ENCODE results near the gene CAMTA2. TPM values are rescaled to one million over a fixed set of nuclear protein-coding genes. Genes with fewer than 3 reads are reported as not detected.

Gene CAMTA2
- total and polyA plus RNA-seq, 9 of the 15 experiments (the other 6 are each of a cell fraction or from before 2014, with no cell fraction given): 0.24 to 25.1 (median 6.3) TPM

DNA sequence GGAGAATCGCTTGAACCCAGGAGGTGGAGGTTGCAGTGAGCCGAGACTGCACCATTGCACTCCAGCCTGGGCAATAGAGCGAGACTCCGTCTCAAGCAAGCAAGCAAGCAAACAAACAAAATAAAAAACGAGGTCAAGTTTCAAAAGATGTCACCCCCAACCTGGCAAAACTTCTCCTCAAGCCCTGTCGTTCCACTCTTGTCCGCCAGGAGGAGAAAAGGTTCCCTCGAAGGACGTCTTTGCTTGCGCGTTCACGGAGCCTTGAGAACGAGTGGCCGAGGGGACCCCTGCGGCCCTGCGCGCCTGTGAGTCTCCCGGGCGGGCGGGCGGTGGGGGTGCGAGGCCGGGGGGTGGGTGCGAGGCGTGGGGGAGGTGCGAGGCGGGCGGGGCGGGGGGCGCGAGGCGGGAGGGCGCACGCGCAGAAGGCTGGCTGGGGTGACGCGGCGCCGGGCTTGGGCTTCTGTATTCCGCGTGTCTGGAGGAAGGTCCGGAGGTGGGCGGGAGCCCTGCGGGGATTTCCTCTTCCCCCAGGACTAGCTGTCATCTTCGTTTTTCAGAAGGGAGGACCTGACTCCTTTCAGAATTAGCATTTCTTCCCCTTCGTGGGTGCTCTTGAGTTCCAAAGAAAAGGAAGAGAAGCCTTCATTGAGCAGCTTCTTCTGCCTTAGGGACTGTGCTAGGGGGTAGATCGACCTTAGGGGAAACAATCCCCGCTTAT, 44.0 kb upstream of the CAMTA2 start:
- ChIA-PET CTCF (ENCODE audit: low intra/inter-chr PET ratio) (interaction anchor here (0.9 kb wide), 1 partner anchor 31 kb away, joined by 5 read pairs; no protein-coding TSS in a partner anchor), POLR2A (interaction anchor here (0.6 to 0.7 kb wide), 4 partner anchors 12 to 269 kb away, joined by 3 read pairs; partner anchors contain the start of genes RNF167 and SLC25A11)
- no peaks in the 10 kb centered on the region for H3K9me1 ChIP-seq (ENCODE audit: control insufficient read depth, insufficient read depth, low read length)
- peak overlapping the region; percentile 69 for H3K4me2 ChIP-seq (ENCODE audit: insufficient read depth, low read length)
- H3K4me3 ChIP-seq: peak overlapping the region; percentile 23; the same call in 1 of the 2 replicates
- FAIRE-seq (peak; percentile 96), DNase-seq (ENCODE audit: extremely low read depth in 1 of 4, low spot score in 3 of 4) (peak; percentile 79 to 87 (median 85)), ATAC-seq (peak; percentile 90)
- intact Hi-C loops (cut with micrococcal nuclease) (no loop called here), in situ Hi-C loops (cut with MboI) (no loop called here)
- peaks cover 0 to 6% of the 10 kb centered on the region in 2 experiments; a peak in 3 of 5 replicates for H3K4me1 ChIP-seq (replicated peaks in 1 of 2; ENCODE audit: control insufficient read depth in 2 of 2, insufficient read depth in 2 of 2, low read length in 2 of 2)
- H3K27me3 ChIP-seq (ENCODE audit: control insufficient read depth in 2 of 2, insufficient read depth in 2 of 2, low read length in 2 of 2): no peaks in the 10 kb centered on the region; a peak in 1 of 5 replicates
- no peaks in the 10 kb centered on the region for H4K20me1 ChIP-seq (replicated peaks; ENCODE audit: control insufficient read depth, insufficient read depth, low read length)
- no peaks in the 10 kb centered on the region for H3K36me3 ChIP-seq (ENCODE audit: control insufficient read depth, insufficient read depth, low read length)
- peak overlapping the region; percentile 97 for H2AFZ ChIP-seq (ENCODE audit: low read depth, low read length)
- peak overlapping the region in 1 of 2 experiments; percentile 46; a peak in 3 of 4 replicates for H3K9ac ChIP-seq (ENCODE audit: insufficient read depth in 1 of 2, low read depth in 2 of 2, low read length in 2 of 2)
- no peaks in the 10 kb centered on the region for H3K79me2 ChIP-seq (ENCODE audit: control insufficient read depth, insufficient read depth, low read length)
- WGBS (ENCODE audit: insufficient coverage, low coverage, missing lambda C conversion rate): 4% methylated on average over 10 of the region's 48 CpGs
- no TSS peak for BruUV-seq (replicated peaks)
- H3K9me3 ChIP-seq (replicated peaks; ENCODE audit: control insufficient read depth, insufficient read depth, low read depth, low read length): no peaks in the 10 kb centered on the region
- H3K27ac ChIP-seq (ENCODE audit: extremely low read depth, low read depth, low read length): peak overlapping the region; percentile 45; the same call in 1 of the 3 replicates
- no peak for TF ChIP-seq SMAD2 (IDR thresholded peaks at IDR 0.05; ENCODE audit: low read depth, low read length)
- TF ChIP-seq RBM15 (IDR thresholded peaks at IDR 0.05; ENCODE audit: insufficient read depth, low read length): no peak
- TF ChIP-seq, protein P1, sequence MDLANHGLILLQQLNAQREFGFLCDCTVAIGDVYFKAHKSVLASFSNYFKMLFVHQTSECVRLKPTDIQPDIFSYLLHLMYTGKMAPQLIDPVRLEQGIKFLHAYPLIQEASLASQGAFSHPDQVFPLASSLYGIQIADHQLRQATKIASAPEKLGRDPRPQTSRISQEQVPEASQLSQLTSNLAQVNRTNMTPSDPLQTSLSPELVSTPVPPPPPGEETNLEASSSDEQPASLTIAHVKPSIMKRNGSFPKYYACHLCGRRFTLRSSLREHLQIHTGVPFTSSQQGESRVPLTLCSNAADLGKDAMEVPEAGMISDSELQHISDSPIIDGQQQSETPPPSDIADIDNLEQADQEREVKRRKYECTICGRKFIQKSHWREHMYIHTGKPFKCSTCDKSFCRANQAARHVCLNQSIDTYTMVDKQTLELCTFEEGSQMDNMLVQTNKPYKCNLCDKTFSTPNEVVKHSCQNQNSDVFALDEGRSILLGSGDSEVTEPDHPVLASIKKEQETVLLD (IDR thresholded peaks at IDR 0.05): no peak
- TF ChIP-seq SMC3 (conservative IDR thresholded peaks at IDR 0.05; ENCODE audit: insufficient read depth, low read depth, low read length): peak; percentile 52
- no peak for TF ChIP-seq KDM4B (IDR thresholded peaks at IDR 0.05; ENCODE audit: borderline replicate concordance in 2 of 2, low read depth in 1 of 2)
- no peak for TF ChIP-seq BMI1 (IDR thresholded peaks at IDR 0.05; ENCODE audit: low read length)
- TF ChIP-seq, protein P2, sequence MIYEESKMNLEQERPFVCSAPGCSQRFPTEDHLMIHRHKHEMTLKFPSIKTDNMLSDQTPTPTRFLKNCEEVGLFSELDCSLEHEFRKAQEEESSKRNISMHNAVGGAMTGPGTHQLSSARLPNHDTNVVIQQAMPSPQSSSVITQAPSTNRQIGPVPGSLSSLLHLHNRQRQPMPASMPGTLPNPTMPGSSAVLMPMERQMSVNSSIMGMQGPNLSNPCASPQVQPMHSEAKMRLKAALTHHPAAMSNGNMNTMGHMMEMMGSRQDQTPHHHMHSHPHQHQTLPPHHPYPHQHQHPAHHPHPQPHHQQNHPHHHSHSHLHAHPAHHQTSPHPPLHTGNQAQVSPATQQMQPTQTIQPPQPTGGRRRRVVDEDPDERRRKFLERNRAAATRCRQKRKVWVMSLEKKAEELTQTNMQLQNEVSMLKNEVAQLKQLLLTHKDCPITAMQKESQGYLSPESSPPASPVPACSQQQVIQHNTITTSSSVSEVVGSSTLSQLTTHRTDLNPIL (CRISPR knock-in tag; IDR thresholded peaks at IDR 0.05): no peak
- TF ChIP-seq EWSR1 (IDR thresholded peaks at IDR 0.05; ENCODE audit: borderline replicate concordance, low read depth, partially characterized antibody): no peak
- TF ChIP-seq, protein P3, sequence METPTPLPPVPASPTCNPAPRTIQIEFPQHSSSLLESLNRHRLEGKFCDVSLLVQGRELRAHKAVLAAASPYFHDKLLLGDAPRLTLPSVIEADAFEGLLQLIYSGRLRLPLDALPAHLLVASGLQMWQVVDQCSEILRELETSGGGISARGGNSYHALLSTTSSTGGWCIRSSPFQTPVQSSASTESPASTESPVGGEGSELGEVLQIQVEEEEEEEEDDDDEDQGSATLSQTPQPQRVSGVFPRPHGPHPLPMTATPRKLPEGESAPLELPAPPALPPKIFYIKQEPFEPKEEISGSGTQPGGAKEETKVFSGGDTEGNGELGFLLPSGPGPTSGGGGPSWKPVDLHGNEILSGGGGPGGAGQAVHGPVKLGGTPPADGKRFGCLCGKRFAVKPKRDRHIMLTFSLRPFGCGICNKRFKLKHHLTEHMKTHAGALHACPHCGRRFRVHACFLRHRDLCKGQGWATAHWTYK (CRISPR knock-in tag; IDR thresholded peaks at IDR 0.05): no peak
- no peak for TF ChIP-seq KLF16 (IDR thresholded peaks at IDR 0.05)
- no peak for TF ChIP-seq ETS2 (tag; IDR thresholded peaks at IDR 0.05; ENCODE audit: borderline replicate concordance, poor library complexity, severe bottlenecking)
- TF ChIP-seq, protein P4, sequence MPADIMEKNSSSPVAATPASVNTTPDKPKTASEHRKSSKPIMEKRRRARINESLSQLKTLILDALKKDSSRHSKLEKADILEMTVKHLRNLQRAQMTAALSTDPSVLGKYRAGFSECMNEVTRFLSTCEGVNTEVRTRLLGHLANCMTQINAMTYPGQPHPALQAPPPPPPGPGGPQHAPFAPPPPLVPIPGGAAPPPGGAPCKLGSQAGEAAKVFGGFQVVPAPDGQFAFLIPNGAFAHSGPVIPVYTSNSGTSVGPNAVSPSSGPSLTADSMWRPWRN (IDR thresholded peaks at IDR 0.05; ENCODE audit: low read depth): no peak
- TF ChIP-seq, protein P5, sequence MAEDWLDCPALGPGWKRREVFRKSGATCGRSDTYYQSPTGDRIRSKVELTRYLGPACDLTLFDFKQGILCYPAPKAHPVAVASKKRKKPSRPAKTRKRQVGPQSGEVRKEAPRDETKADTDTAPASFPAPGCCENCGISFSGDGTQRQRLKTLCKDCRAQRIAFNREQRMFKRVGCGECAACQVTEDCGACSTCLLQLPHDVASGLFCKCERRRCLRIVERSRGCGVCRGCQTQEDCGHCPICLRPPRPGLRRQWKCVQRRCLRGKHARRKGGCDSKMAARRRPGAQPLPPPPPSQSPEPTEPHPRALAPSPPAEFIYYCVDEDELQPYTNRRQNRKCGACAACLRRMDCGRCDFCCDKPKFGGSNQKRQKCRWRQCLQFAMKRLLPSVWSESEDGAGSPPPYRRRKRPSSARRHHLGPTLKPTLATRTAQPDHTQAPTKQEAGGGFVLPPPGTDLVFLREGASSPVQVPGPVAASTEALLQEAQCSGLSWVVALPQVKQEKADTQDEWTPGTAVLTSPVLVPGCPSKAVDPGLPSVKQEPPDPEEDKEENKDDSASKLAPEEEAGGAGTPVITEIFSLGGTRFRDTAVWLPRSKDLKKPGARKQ (CRISPR knock-in tag; IDR thresholded peaks at IDR 0.05): no peak
- peak; percentile 72 for TF ChIP-seq L3MBTL2 (IDR thresholded peaks at IDR 0.05)
- TF ChIP-seq MTA1 (IDR thresholded peaks at IDR 0.05; ENCODE audit: borderline replicate concordance): no peak
